T1000 (cell line): ENCODE data around the gene OSBPL3.

Experiments
- DNase-seq: peaks from one replicate; lab custom pipeline; 2025; ENCODE audit warnings: mixed read lengths; lab: John Stamatoyannopoulos, UW

OSBPL3 gene

DNA sequence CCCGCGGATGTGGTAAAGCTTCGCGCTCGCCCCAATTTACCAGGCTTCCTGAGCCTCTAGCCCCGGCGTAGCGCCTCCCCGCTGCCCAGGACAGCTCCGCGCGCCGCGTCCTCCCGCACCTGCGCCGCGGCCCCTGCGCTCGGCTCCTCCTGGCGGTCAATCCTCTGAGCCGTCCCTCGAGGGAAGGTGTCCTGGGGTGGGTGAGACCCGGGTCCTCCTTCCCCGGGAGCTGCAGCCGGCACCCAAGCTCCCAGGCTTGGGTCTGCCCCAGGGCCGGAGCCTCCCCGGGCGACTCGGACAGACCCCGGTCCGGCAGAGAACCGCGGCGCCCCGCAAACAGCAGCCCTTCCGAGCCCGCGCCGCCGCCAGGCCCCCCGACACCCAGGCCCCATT, 512 bp downstream of the OSBPL3 start:
- DNase-seq: peak; percentile 36

DNA sequence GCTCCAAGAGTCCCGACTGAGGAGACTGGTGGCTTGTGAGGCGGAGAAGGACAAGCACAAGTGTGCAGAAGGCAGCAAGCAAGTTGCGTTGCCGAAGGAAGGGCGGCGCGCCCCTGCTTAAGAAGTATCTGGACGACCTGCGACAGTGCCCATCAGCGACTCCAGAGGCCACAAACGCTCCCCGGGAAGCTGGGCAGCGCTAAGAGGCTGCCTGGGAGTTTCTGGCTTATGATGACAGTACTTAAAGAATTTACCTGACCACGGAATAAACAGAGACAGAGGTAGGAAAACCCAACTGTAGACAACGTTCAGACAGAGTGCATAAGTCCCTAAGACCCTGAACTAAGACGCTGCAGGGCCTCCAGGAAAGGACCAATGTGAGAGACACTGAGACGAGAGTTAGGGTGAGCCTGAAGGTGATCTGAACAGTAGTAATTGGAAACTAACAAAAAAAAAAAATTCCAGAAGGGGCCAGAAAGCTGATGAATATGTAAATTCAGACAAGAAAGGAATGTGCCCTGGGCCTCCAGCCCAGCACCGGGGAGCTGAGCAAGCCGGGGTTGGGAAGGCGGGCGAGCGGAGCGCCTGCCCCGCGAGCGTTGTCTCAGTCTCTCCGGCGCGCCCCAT, 1.0 kb downstream of the OSBPL3 start:
- DNase-seq: no peak

DNA sequence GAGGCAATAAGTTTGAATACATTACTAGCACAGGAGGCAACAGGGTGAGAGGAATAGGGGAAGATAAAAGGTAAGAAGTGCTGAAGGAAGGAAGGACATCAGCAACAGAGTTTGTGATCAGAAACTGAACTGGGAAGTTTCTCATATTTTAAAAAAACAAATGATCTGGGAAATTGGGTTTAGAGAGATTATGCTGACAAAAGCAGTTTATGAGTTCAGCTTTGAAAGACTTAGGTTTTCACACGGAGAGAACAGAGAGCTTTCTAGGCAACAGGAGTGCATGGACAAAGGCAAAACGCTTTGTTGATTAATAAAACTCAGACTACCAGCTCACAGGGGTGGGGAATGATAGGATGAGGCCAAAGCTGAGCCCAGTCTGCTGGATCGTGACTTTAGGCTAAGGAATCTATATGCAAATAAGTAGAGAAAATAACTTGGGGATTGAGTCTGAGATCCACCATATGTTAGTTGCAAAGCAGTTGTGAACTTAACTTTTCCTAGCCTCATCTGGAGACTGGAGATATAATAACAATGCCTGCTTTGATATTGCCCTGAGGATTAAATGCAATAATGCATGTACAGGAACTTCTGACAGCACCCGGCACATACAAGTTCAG, 4.2 kb downstream of the OSBPL3 start:
- DNase-seq: no peak

DNA sequence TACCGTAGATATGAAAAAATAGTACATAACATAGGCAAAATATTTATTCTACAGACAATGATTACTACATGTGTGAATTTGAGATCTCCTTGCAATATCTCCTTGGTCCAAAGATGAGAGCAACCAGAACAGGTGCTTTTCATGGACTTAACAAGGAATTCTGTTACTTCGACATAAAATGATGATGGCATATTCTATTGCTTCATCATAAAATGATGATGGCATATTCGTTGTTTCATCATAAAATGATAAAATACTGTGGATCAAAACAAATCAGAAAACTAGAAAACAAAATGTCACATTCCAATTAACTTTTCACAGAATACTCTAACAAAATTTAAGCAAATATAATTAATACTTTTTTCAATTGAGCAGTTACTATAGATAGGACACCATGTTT, 4.8 kb downstream of the OSBPL3 start:
- DNase-seq: no peak

DNA sequence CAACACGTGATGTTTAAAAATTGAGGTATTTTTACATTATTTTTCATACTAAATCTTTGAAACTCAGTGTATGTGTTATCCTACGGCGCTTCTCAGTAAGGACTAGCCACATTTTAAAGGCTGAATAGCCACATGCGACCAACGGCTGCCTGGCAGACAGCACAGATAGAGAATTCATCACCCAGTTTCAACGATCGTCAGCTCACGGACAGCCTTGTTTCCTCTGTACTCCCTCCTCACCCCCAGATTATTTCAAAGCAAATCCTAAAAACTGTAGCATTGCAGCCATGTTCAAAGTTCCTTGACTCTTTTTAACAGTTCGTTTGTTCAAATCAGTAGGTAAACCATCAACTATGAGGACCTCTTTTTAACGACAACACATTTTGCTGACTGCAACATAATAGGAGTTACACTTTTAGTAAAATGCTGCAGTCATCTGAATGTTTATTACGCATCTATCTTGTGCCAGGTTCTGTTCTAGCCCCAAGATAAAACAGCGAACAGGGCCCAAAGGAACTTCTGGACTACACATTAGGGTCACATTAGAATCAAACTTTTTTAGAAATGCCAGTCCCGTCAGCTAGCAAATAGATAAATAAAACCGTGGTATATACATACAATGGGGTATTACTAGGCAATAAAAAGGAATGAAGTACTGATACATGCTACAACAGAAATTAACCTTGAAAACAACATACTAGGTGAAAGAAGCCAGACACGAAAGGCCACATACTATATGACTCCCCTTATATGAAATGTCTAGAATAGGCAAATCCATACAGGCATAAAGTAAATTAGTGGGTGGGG, 5.7 kb downstream of the OSBPL3 start:
- no peak for DNase-seq

DNA sequence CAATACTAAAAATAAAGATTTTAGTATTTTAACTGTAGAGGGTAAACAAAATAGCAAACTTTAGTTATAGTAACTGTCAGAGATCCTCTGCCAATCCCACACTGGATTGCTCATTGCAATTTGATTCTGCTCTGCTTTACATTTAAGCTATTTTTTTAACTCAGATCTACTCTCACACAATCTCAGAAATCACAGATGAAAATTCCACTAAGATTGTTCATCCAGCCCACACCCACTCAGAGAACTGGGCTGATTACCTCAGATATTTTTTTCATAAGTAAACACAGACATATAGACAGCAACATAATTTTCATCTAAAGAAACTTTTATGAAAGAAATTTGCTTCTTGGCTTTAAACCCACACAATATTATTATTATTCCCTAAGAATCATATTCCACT, 7.0 kb downstream of the OSBPL3 start:
- no peak for DNase-seq

DNA sequence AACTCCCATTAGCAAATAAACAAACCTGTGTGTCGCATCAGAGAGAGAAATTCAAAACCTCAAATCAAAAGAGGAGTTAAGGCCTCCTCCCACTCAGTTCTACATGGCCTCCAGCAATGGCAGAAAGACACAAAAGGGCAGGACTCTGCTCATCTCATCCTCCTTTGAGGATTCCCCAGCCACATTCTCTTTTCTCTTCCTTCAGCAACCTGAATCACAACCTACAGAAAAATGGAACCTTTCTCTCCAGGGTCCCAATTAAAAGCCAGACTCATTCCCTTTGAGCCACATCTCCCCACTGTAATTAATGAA, 7.9 kb downstream of the OSBPL3 start:
- DNase-seq: no peak

DNA sequence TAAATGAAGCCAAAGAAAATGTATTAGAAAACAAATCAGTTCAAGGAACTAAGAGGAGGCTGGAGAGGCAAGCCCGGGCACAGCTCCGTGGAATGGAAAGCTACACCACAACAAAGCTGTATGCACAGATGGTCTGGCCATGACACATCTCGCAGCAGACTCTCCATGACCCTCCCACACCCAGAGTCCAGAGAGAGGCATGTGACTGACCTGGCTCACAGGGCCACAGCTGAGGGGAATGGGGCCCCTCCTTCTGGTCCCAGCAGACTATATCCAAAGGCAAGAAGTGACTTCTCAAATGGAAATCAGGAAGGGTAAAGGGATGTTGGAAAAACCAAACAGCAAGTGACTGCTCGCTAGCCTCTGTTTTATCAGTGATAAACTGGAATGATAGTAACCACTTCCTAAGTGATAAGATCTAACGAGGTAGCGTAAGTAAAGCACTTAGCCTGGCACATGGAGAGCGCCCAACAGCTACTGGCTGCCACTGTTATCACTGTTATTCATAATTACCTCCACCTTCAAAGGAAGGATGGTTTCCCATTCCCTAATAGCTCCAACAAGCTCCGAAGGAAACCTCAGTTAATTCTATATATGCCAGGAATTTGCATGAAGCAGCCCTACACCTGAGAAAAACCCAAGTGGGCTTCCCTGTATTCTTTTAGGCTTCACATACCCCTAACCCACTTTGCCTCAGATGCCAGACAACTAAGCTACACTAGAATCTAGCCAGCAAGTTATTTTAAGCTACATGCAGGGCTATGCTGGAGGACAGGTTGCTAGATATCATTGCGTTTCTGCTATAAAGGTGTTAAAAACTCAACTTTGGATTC, 8.4 kb downstream of the OSBPL3 start:
- peak; percentile 39 for DNase-seq

DNA sequence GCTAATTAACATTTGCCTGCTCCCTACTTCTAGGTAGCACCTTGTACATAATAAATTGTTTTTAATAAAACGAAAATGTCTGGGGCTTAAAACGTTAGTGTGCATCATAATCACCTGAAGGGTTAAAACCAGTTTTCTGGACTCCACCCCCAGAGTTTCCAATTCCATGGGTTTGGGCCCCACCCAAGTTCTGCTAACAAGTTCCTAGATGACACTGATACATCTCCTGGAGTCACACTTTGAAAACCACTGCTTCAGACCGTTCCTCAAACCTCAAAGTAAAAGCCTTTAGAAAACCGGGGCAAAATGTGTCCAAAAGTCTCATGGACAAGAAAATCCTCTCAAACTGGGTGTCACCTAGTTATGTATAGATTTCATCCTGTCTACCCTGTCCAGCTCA, 9.3 kb downstream of the OSBPL3 start:
- no peak for DNase-seq

DNA sequence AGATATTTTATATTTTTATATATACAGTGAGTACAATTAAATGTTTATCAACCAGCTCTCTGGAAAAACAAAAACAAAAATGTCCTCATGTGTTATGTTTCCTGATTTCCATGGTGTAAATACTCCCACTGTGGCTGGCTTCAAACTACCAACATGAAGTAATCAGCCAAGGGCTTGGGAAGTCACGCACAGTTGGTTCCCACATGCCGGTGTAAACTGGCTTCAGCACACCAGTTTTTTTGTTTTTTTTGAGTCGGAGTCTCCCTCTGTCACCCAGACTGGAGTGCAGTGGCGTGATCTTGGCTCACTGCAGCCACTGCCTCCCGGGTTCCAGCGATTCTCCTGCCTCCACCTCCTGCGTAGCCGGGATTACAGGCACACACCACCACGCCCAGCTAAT, 11.8 kb downstream of the OSBPL3 start:
- no peak for DNase-seq

DNA sequence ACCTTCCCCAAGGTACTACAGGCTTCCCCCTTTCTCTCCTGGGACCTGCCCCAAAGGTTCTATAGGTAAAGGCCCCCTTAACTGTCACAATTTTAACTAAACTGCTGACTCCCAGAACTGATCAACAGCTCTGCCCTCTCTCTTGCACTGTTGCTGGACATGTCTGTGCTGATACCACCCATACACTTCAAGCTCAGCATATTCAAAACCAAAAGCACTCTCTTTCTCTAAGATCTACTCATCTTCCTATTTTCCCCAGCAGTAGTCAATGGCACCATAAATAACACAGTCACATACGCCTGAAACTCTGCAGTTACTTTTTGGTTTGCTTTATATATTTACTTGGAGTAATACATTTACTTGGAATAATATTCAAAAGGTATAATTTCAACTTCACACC, 12.3 kb downstream of the OSBPL3 start:
- no peak for DNase-seq

DNA sequence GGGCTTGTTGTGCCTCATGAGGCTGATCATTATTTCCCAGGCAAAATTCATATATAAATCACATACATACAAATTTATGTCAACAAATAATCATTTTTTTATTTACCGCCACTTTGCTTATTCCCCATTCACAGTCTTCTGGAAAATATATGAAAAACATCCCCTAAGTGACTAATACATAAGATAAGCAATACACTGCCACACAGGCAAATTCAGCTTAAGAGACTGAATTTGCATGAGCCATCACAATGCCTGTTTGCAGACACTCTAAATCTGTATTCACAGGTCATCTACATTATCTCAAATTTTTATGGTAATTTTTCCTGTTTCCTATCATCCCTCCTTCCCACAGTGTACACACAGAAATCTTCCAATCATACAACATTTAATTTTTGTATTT, 13.2 kb downstream of the OSBPL3 start:
- DNase-seq: no peak

DNA sequence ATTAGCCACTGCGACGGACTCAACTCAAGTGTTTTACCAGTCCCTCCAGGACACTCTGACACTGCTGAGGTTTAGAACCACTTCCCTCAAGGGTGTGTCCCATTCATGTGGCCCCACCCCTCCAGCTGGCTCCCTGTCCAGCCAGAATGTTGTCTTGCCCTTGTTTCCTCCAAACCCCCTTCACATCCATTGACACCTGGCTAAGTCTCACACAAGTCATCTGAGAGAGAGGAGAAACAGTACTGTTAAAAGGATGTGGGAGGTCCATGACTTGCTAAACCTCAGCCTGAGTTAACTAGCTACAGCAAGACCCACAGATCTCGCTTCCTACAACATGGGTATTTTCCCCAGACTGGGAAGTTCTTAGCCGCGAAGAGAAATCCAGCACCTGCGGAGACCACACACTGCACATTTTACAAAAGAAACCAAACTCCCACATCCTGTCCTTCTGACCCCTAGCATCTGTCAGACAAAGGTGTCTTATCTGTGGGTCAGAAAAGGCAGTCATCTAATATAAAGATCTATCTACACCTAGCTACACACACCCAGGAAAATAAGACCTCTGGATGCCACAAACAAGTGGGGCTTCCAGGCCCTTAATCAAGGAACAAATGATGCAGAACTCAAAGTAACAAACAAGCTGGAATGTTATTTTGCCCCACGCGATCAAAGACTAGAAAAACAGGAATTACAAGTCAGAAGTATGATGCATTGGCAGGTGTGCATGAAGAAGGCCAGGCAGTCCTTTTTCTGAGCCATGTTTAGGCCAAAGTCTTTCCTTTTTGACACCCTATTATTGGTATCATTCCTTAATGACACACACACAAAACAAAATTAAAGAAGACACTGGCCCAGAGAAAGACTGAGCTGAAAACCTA, 13.9 kb downstream of the OSBPL3 start:
- no peak for DNase-seq

DNA sequence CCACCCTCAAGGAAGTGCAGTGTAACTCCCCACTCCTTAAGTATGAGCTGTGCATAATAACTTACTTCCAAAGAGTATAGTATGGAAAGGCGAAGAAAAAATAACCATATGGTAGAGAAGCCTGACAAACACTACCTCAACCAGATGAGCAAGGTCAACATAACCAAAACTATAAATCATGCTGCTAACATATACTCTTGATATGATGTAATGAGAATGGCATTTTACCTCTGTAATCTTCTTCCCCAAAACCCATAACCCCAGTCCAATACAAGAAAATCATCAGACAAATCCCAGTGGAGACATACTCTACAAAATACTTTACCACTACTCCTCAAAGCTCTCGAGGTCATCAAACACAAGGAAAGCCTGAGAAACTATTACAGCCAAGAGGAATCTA, 15.8 kb downstream of the OSBPL3 start:
- DNase-seq: no peak

DNA sequence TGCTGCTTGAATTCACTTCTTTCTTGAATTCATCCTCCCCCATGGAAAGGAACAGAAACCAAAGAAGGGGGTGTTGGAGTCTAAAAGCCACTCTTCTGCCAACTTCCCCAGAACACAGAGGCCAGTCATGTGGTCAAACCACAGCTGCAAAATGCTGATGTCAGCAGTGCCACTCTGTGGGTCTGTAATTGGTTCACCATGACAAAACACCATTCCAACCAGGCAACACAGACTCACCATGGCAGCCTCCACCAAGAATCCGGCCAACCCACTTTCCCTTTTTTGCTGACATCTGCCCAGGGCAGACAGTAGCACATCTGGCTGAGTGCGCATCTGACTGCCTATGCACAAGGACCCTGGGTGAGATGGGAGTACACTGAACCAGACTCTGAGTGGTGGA, 16.8 kb downstream of the OSBPL3 start:
- DNase-seq: no peak

DNA sequence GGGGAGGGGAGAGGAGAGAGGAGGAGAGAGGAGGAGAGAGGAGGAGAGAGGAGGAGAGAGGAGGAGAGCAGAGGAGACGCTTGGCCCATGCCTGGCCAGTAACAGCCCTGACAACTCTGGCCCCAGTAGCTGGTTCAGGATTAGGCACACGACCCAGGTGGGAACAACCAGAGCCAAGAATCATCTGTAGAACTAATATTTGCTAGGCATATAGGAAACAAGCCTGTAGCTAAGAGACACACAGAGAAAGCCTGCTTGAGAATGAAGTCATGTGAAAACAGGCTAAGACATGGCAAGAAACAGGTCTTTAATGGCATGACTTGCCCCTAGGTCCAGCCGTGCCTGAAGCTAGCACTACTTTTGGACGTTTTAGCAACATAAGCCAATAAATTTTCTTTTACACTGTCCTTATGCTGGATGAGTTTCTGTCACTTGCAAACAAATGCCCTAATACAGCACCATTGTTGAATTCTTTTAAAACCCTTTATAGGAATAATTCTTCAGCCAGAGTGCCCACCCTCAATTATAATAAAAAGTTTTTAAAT, 17.5 kb downstream of the OSBPL3 start:
- DNase-seq: no peak

DNA sequence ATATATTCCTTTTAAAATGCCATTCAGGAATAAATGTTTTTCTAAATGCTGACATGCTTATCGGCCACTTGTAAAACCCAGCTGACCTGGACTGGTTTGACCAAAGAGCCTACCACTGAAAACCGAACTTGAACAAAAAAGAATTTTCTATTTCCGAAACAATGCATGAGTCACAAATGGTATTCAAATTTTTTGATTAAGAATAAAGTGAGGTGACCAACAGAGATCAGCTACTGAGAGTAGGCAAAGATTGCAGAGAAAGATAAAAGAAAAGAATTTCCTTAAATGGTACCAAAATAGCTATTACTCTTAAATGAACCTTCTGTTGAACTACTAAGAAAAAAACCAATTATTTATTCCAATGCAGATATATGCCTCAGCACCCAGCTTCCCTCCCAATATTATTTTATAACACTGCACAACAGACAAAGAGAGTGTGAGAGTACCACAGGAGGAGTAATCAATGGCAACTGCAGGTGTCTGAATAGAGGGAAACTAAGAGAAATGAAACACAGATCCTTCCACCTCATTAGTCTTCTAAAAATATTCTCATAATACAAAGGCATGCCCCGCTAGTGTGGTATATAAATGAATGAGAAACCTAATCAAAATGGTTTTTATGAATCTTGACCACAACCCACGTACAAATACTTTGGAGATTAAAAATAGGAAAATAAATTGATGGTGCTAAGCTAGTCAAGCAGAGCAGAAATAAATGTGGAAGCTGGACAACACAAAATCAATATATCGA, 20.1 kb downstream of the OSBPL3 start:
- DNase-seq: no peak

DNA sequence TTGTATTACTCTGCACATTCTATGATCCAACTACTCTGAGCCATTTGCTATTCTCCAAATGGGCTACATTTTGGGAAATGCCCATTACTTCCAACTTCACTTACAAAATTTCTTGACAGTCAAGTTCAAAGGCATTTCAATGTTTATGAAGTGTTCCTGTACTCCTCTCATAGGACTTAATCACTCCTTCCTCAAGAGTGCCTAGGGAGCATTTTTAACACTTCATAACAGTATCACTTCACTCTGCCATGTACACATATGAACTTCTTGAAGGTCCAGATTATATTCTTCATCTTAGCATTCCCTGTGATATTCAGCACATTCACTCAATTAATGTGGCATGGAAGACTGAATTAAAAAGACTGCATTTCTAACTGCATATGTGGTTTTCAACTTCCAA, 21.6 kb downstream of the OSBPL3 start:
- no peak for DNase-seq

DNA sequence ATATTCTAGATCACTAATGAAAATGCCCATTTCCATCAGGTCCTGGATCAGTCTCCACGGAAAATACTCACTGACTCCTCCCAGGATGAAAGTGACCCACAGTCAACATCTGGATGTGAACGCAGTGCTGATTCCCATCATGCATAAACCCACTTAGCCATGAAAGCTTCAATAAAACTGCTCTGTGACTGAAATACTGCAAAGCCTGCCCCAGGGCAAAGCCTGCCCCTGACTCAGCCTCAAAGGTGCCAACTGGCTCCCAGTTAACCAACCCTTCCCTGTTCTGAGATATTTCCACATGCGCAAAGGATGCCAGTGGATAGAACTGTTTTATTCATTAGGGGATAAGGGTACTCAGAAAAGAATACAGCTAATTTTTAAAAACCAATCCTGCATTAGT, 24.0 kb downstream of the OSBPL3 start:
- DNase-seq: peak; percentile 50

DNA sequence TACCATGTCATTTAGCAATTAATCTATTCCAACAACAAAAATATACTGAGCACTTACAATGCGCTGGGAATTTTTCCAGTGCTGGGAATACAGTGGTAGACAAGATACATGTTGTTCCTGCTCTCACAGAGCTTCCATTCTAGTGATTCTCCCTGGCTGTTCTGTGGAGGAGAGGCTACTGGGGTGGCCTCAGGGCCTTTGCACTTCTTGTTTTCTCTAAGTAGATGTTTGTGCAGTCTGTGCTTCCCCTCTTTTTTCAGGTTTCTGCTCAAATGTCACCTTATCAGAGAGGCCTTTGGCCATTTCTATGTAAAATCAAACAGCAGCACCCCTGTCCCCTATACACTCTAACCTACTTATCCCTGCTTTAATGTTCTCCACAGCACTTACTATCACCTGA, 24.7 kb downstream of the OSBPL3 start:
- DNase-seq: no peak

DNA sequence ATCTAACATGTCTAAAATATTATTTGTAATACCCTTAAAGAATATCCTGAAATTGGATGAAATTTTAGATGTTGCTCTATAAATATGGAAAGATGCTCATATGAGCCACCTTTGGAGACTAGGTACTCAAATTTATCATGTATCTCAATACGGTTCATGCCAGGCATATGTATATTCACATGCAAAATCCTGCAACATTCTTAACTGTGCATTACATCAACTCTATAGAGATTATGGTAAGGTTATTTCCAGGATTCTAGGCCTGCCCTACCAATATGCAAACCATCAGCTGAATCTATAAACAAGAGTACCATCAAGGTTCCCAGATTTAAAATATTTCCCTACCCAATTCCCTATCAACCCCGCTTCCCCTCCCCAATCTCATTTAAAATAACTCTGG, 27.5 kb downstream of the OSBPL3 start:
- no peak for DNase-seq
